ENCODE results near the gene DDX1.

- TF ChIP-seq POLR2A (IDR thresholded peaks at IDR 0.05) (no peak), CTCF (IDR thresholded peaks at IDR 0.05) (no peak)
Measured at GRCh38 chr2:15660491-15661294, 69.0 kb downstream of the DDX1 start.
